GM12878 (cell line): ENCODE results near the gene CRYBA2. TPM values are rescaled to one million over a fixed set of nuclear protein-coding genes. Genes with fewer than 3 reads are reported as not detected.

Experiments used
- ATAC-seq: fragments of 200-7000 bp; cut with Tn5 transposase; 3 replicates; pipeline ENCODE4 v1.9.1; 2020; ENCODE audit warnings: mild to moderate bottlenecking, moderate library complexity
- BruUV-seq: library from RNA; stranded (reverse); fragments of 400-500 nt; replicated peaks from 2 replicates; lab custom pipeline; 2021; lab: Mats Ljungman, UMichigan
- CTCF ChIA-PET: fragments of 300-600 bp; sonication (Branson Sonifier 250); formaldehyde crosslinking; extraction: SDS; loops from one replicate; lab custom pipeline; 2021; ENCODE audit warnings: inconsistent platforms; lab: Yijun Ruan, JAX
- POLR2A ChIA-PET: fragments of 350-600 bp; formaldehyde crosslinking; extraction: SDS; loops from one replicate; lab custom pipeline; 2021; ENCODE audit warnings: inconsistent platforms; lab: Charles Lee
- RAD21 ChIA-PET: fragments of 300-600 bp; sonication (Branson Sonifier 250); formaldehyde crosslinking; loops from one replicate; lab custom pipeline; 2023; ENCODE audit warnings: antibody characterized with exemption; ENCODE audit not compliant: unreplicated experiment; lab: Charles Lee
- SMC1A ChIA-PET: fragments of 300-600 bp; sonication (Branson Sonifier 250); formaldehyde crosslinking; loops from one replicate; lab custom pipeline; 2023; ENCODE audit not compliant: unreplicated experiment, uncharacterized antibody; lab: Charles Lee
- DNase-seq: peaks from one replicate; pipeline ENCODE4 v3.0.0-alpha.2; 2011; ENCODE audit warnings: low read depth, low spot score
- FAIRE-seq: peaks from 3 replicates; lab custom pipeline; 2011; peaks lifted over from hg19 to GRCh38; lab: Jason Lieb, UNC
- H2AFZ ChIP-seq: 2 replicates; pipeline ENCODE4 v1.6.0; 2011; ENCODE audit warnings: low read depth, low read length, control low read depth; ENCODE audit not compliant: control insufficient read depth
- H3K27ac ChIP-seq: 2 replicates; pipeline ENCODE4 v1.5.1; 2011; ENCODE audit warnings: control low read depth; ENCODE audit not compliant: control insufficient read depth, insufficient read depth
- H3K27me3 ChIP-seq, 2 experiments: replicated peaks in 1 of 2; 2 replicates each; pipeline versions ENCODE4 v1.6.0 to v1.6.1; 2011; ENCODE audit warnings: low read length in 1 of 2; ENCODE audit not compliant: control insufficient read depth in 2 of 2, insufficient read depth in 2 of 2
- H3K36me3 ChIP-seq, 2 experiments: 2 replicates each; pipeline ENCODE4 v1.5.1; 2011; ENCODE audit warnings: low read length in 1 of 2; ENCODE audit not compliant: control insufficient read depth in 2 of 2, insufficient read depth in 2 of 2
- H3K4me1 ChIP-seq: 2 replicates; pipeline ENCODE4 v1.6.1; 2011; ENCODE audit warnings: mild to moderate bottlenecking, low read length, moderate library complexity, mixed read lengths; ENCODE audit not compliant: control insufficient read depth, insufficient read depth
- H3K4me2 ChIP-seq: 2 replicates; pipeline ENCODE4 v1.6.0; 2011; ENCODE audit warnings: control low read depth; ENCODE audit not compliant: control insufficient read depth, insufficient read depth
- H3K4me3 ChIP-seq: fragments of 200-600 bp; sonication (generic); 2 replicates; pipeline ENCODE4 v1.5.1; 2016
- H3K79me2 ChIP-seq: 2 replicates; pipeline ENCODE4 v1.6.0; 2011; ENCODE audit warnings: low read length; ENCODE audit not compliant: control insufficient read depth, insufficient read depth
- H3K9ac ChIP-seq: 2 replicates; pipeline ENCODE4 v1.8.0; 2011; ENCODE audit warnings: low read length, control low read depth, mixed read lengths; ENCODE audit not compliant: control insufficient read depth, insufficient read depth
- H3K9me3 ChIP-seq: replicated peaks from 3 replicates; pipeline ENCODE4 v1.5.1; 2011; ENCODE audit warnings: mild to moderate bottlenecking, low read length; ENCODE audit not compliant: control insufficient read depth, insufficient read depth
- H4K20me1 ChIP-seq: 2 replicates; pipeline ENCODE4 v1.6.0; 2011; ENCODE audit not compliant: control insufficient read depth, insufficient read depth
- BHLHE40 ChIP-seq, 2 experiments: fragments of 450-650 bp in 1 of 2; IDR thresholded peaks; 2 replicates each; pipeline ENCODE4 v1.6.1; 2011 to 2017; ENCODE audit warnings: low read depth in 2 of 2, borderline replicate concordance in 1 of 2, improper control_type of control experiment in 1 of 2, low read length in 1 of 2, mild to moderate bottlenecking in 1 of 2
- CHD2 ChIP-seq: IDR thresholded peaks from 2 replicates; pipeline ENCODE4 v1.6.1; 2011; ENCODE audit warnings: low read depth, low read length, improper control_type of control experiment, borderline replicate concordance
- CREM ChIP-seq: IDR thresholded peaks from 2 replicates; pipeline ENCODE4 v1.6.1; 2014; ENCODE audit warnings: antibody characterized with exemption, low read depth
- DPF2 ChIP-seq: fragments of 450-650 bp; IDR thresholded peaks from 2 replicates; pipeline ENCODE4 v1.6.1; 2017; ENCODE audit warnings: mild to moderate bottlenecking
- E4F1 ChIP-seq: fragments of 450-650 bp; IDR thresholded peaks from 2 replicates; pipeline ENCODE4 v1.6.1; 2018; ENCODE audit warnings: borderline replicate concordance, mild to moderate bottlenecking; ENCODE audit not compliant: partially characterized antibody
- FOXK2 ChIP-seq: fragments of 450-650 bp; IDR thresholded peaks from 2 replicates; pipeline ENCODE4 v1.6.1; 2017; ENCODE audit warnings: mild to moderate bottlenecking, moderate library complexity
- GATAD2B ChIP-seq: fragments of 450-650 bp; conservative IDR thresholded peaks from 2 replicates; pipeline ENCODE4 v1.6.1; 2017; ENCODE audit warnings: low read depth, mild to moderate bottlenecking, moderate library complexity
- LARP7 ChIP-seq: fragments of 450-650 bp; IDR thresholded peaks from 2 replicates; pipeline ENCODE4 v1.6.1; 2017; ENCODE audit warnings: mild to moderate bottlenecking
- NFYB ChIP-seq: IDR thresholded peaks from 2 replicates; pipeline ENCODE4 v1.6.1; 2011; ENCODE audit warnings: low read depth, mild to moderate bottlenecking, low read length, improper control_type of control experiment, moderate library complexity; ENCODE audit not compliant: insufficient read depth
- PAX5 ChIP-seq: IDR thresholded peaks from 2 replicates; pipeline ENCODE4 v1.6.1; 2011; ENCODE audit warnings: low read depth, low read length, borderline replicate concordance
- PKNOX1 ChIP-seq: fragments of 450-650 bp; IDR thresholded peaks from 2 replicates; pipeline ENCODE4 v1.6.1; 2016; ENCODE audit warnings: mild to moderate bottlenecking
- POLR2A ChIP-seq: IDR thresholded peaks from 2 replicates; pipeline ENCODE4 v1.6.1; 2011; ENCODE audit warnings: low read depth, mild to moderate bottlenecking, low read length
- RELA ChIP-seq: fragments of 450-650 bp; IDR thresholded peaks from 2 replicates; pipeline ENCODE4 v1.8.0; 2014; ENCODE audit warnings: borderline replicate concordance; ENCODE audit not compliant: partially characterized antibody
- SP1 ChIP-seq: IDR thresholded peaks from one replicate; pipeline ENCODE4 v1.6.1; 2011; ENCODE audit warnings: low read depth, low read length
- SUZ12 ChIP-seq: fragments of 200-600 bp; sonication (generic); IDR thresholded peaks from one replicate; pipeline ENCODE4 v1.6.1; 2018; ENCODE audit warnings: antibody characterized with exemption, mild to moderate bottlenecking; ENCODE audit not compliant: unreplicated experiment
- TARDBP ChIP-seq: IDR thresholded peaks from 2 replicates; pipeline ENCODE4 v1.6.1; 2016; ENCODE audit warnings: borderline replicate concordance
- TCF12 ChIP-seq: IDR thresholded peaks from 2 replicates; pipeline ENCODE4 v1.6.1; 2011; ENCODE audit warnings: low read depth, mild to moderate bottlenecking, low read length
- TCF3 ChIP-seq: IDR thresholded peaks from 2 replicates; pipeline ENCODE4 v1.6.1; 2012; ENCODE audit warnings: low read depth, mild to moderate bottlenecking, low read length, borderline replicate concordance; ENCODE audit not compliant: insufficient read depth
- WGBS: methylation state at CpG from one replicate; pipeline ENCODE4 v1.1.6; 2016; ENCODE audit warnings: low lambda C conversion rate; ENCODE audit not compliant: insufficient replicate concordance, insufficient coverage; ENCODE audit errors: missing lambda C conversion rate; 5-methylcytosine and 5-hydroxymethylcytosine counted together
- in situ Hi-C: fragments of 300-500 bp; cut with MboI; formaldehyde crosslinking; loops from 9 replicates; pipeline ENCODE4 v1.14.3; 2018; ENCODE audit warnings: mixed read lengths
- intact Hi-C: fragments of 100-400 bp; cut with micrococcal nuclease; formaldehyde crosslinking; loops from one replicate; pipeline ENCODE4 v1.14.2; 2022; ENCODE audit not compliant: unreplicated experiment
- polyA plus RNA-seq, 11 experiments: library from polyadenylated mRNA; depleted of rRNA in 4 of 11; unstranded in 6 of 11; stranded (reverse) in 5 of 11; fragments of >200 nt; fragmentation: Nextera tagmentation in 4 of 11; fragmentation: Illumina TruSeq in 1 of 11; extraction: Ambion mirVana in 4 of 11; extraction: Trizol in 1 of 11; gene quantifications; 1 replicate in 1 of 11; 2 replicates in 10 of 11; pipeline versions ENCODE4 v1.2.1 to v1.2.3, GENCODE V29; 2011 to 2016; ENCODE audit warnings: inconsistent platforms in 2 of 11, missing spikeins in 2 of 11, low read depth in 1 of 11
- total RNA-seq, 4 experiments: library from RNA; depleted of rRNA in 3 of 4; stranded (reverse); fragments of >200 nt in 3 of 4; fragmentation: Illumina TruSeq in 1 of 4; extraction: Trizol in 1 of 4; gene quantifications; 2 replicates each; pipeline versions ENCODE4 v1.2.1 to v1.2.3, GENCODE V29; 2013 to 2021
- TF ChIP-seq, protein P1 (sequence below): IDR thresholded peaks from 2 replicates; pipeline ENCODE4 v1.6.1; 2011; ENCODE audit warnings: mild to moderate bottlenecking, low read depth, low read length, moderate library complexity; ENCODE audit not compliant: insufficient replicate concordance

The CRYBA2 gene
- total and polyA plus RNA-seq, 10 of the 15 experiments (the other 5 are each of a cell fraction or from before 2014, with no cell fraction given), result not detected

DNA sequence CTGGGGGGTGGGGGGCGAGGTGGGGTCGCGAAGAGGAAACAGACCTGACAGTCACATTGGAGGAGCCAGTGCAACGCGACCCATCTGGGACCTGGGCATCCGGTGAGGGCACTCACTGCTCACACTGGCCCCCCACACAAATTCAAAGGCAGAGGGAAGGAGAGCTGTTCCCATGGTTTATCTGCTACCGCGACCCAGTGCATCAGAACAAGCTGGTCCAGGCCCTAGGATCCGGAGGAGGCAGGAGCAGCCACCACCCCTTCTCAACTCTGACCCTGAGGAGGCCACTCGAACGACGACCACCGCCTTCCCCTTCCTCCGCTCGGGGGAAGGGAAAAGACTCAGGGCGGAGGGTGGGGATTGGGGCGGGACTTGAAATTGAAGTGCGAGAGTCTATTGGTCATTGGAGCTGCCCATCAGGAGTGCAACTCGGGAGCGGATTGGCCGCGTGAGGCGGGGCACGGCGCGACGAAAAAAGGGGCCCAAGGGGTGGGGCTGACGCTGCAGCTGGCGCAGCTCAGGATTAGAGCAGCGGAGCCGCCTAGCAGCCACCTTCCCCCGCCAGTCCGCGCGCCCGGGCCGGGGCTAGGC lies 34.0 kb downstream of the CRYBA2 start, which contains the start of gene CDK5R2:
CDK5R2 (plus strand) TSS at position 526 of the 591 bp plus-strand sequence. CDS start 155 bp downstream, outside the sequence.
- peak; percentile 83 for FAIRE-seq
- DNase-seq, result peak; percentile 62
- Histone ChIP-seq H3K4me1 (no peaks in the 10 kb centered on the region), H3K27ac (no peak within 1 kb of the TSS), H3K36me3 (no peaks in the 10 kb centered on the region), H3K27me3 (peaks cover 14 to 16% of the 10 kb centered on the region in 2 experiments; a peak in 3 of 4 replicates), H2AFZ (peak within 1 kb of the TSS; percentile 52), H3K4me2 (peak within 1 kb of the TSS; percentile 86), H3K79me2 (no peaks in the 10 kb centered on the region), H3K9ac (peak within 1 kb of the TSS; percentile 24; the same call in 1 of the 2 replicates), H3K9me3 (no peaks in the 10 kb centered on the region), H3K4me3 (peak within 1 kb of the TSS; percentile 64; the same call in 1 of the 2 replicates), H4K20me1 (no peaks in the 10 kb centered on the region)
- ChIA-PET SMC1A (interaction anchor here (0.8 to 1.2 kb wide), 3 partner anchors 49 to 82 kb away, joined by 3 to 5 read pairs (median 3); no protein-coding TSS in a partner anchor), POLR2A (interaction anchor here (1.1 kb wide), 1 partner anchor 49 kb away, joined by 3 read pairs; no protein-coding TSS in a partner anchor), RAD21 (interaction anchor here (0.8 to 1.2 kb wide), 3 partner anchors 54 to 83 kb away, joined by 3 to 8 read pairs (median 5); no protein-coding TSS in a partner anchor), CTCF (interaction anchor here (0.5 to 2.4 kb wide), 6 partner anchors 36 to 160 kb away, joined by 3 to 11 read pairs (median 4); no protein-coding TSS in a partner anchor)
- BruUV-seq, result no TSS peak
- intact Hi-C loops, result no loop called here
- 1% methylated on average over 31 of the region's 37 CpGs for WGBS
- in situ Hi-C loops, result no loop called here
- peak; percentile 99 for ATAC-seq
- TF ChIP-seq TCF12 (0 out of 2 replicates have a peak, but pooled peaks have one; percentile 24), CREM (peak; percentile 43; the same call in 1 of the 2 replicates), POLR2A (no peak; the same call in 1 of the 2 replicates), SUZ12 (no peak), FOXK2 (no peak), PKNOX1 (peak; percentile 98), CHD2 (peak; percentile 62; the same call in 1 of the 2 replicates), GATAD2B (0 out of 2 replicates have a peak, but pooled peaks have one; percentile 27), TCF3 (peak; percentile 57; the same call in 1 of the 2 replicates), LARP7 (0 out of 2 replicates have a peak, but pooled peaks have one; percentile 13), TARDBP (no peak), NFYB (peak; percentile 60; the same call in 1 of the 2 replicates), DPF2 (peak; percentile 86), PAX5 (no peak), E4F1 (no peak), SP1 (peak; percentile 91), RELA (no peak), BHLHE40 (IDR thresholded peaks at IDR 0.05; ENCODE audit: borderline replicate concordance in 1 of 2, low read depth in 2 of 2, low read length in 1 of 2) (no peak; a peak in 1 of 4 replicates)
- TF ChIP-seq, protein P1, sequence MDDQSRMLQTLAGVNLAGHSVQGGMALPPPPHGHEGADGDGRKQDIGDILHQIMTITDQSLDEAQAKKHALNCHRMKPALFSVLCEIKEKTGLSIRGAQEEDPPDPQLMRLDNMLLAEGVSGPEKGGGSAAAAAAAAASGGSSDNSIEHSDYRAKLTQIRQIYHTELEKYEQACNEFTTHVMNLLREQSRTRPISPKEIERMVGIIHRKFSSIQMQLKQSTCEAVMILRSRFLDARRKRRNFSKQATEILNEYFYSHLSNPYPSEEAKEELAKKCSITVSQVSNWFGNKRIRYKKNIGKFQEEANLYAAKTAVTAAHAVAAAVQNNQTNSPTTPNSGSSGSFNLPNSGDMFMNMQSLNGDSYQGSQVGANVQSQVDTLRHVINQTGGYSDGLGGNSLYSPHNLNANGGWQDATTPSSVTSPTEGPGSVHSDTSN, result peak; percentile 98
